WTC11 (cell line): ENCODE measurements around the gene CTDSPL2.

Source experiments
- CBFB ChIP-seq: sonication (generic); formaldehyde crosslinking; IDR thresholded peaks from 2 replicates; pipeline ENCODE4 v1.8.1; 2022; ENCODE audit warnings: mild to moderate bottlenecking, low read depth, missing genetic modification reagents
- E2F4 ChIP-seq: sonication (generic); formaldehyde crosslinking; IDR thresholded peaks from 2 replicates; pipeline ENCODE4 v1.8.1; 2022; ENCODE audit warnings: low read depth, mild to moderate bottlenecking, moderate library complexity, missing genetic modification reagents, borderline replicate concordance
- ESRRA ChIP-seq: sonication (generic); formaldehyde crosslinking; IDR thresholded peaks from 2 replicates; pipeline ENCODE4 v1.8.1; 2022; ENCODE audit warnings: mild to moderate bottlenecking, missing genetic modification reagents, borderline replicate concordance
- IRF2 ChIP-seq: sonication (generic); formaldehyde crosslinking; IDR thresholded peaks from 2 replicates; pipeline ENCODE4 v1.8.0; 2022; ENCODE audit warnings: low read depth, missing genetic modification reagents, borderline replicate concordance
- JUN ChIP-seq: sonication (generic); formaldehyde crosslinking; IDR thresholded peaks from 2 replicates; pipeline ENCODE4 v1.8.0; 2023; ENCODE audit warnings: mild to moderate bottlenecking, missing genetic modification reagents
- NR2C2 ChIP-seq: sonication (generic); formaldehyde crosslinking; IDR thresholded peaks from 2 replicates; pipeline ENCODE4 v1.8.0; 2022; ENCODE audit warnings: mild to moderate bottlenecking, missing genetic modification reagents
- SP1 ChIP-seq: sonication (generic); formaldehyde crosslinking; conservative IDR thresholded peaks from 2 replicates; pipeline ENCODE4 v1.8.1; 2022; ENCODE audit warnings: missing genetic modification reagents
- TCF7 ChIP-seq: sonication (generic); formaldehyde crosslinking; IDR thresholded peaks from 2 replicates; pipeline ENCODE4 v1.8.0; 2022; ENCODE audit warnings: mild to moderate bottlenecking, low read depth, missing genetic modification reagents, moderate library complexity
- TF ChIP-seq, protein P1 (sequence below): fragments of 200-600 bp; IDR thresholded peaks from 2 replicates; pipeline ENCODE4 v1.8.0; 2022; ENCODE audit warnings: antibody characterized with exemption
- TF ChIP-seq, protein P2 (sequence below): sonication (generic); formaldehyde crosslinking; IDR thresholded peaks from 2 replicates; pipeline ENCODE4 v1.8.0; 2022; ENCODE audit warnings: mild to moderate bottlenecking, missing genetic modification reagents
- TF ChIP-seq, protein P3 (sequence below): sonication (generic); formaldehyde crosslinking; conservative IDR thresholded peaks from 2 replicates; pipeline ENCODE4 v1.8.1; 2023; ENCODE audit warnings: mild to moderate bottlenecking, low read depth, missing genetic modification reagents, moderate library complexity
- TF ChIP-seq, protein P4 (sequence below): sonication (generic); formaldehyde crosslinking; IDR thresholded peaks from 2 replicates; pipeline ENCODE4 v1.8.0; 2023; ENCODE audit warnings: missing genetic modification reagents

DNA sequence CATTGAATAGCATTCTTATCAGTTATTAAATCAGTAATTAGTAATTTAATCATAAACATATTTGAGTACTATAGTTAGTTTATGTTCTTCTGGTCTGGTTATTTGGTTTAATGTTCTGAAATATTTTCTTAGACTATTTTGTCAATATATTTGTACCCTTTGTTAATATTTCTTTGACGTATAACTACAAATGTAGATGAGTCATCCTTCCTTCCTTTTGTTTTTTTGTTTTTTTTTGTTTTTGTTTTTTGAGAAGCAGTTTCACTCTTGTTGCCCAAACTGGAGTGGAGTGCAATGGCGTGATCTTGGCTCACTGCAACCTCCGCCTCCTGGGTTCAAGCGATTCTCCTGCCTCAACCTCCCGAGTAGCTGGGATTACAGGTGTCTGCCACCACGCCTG, 92.1 kb downstream of the CTDSPL2 start:
- TF ChIP-seq SP1 (CRISPR knock-in tag) (no peak), JUN (CRISPR knock-in tag) (no peak), CBFB (CRISPR knock-in tag) (no peak), NR2C2 (CRISPR knock-in tag) (no peak), IRF2 (no peak), ESRRA (CRISPR knock-in tag) (no peak), E2F4 (CRISPR knock-in tag) (no peak), TCF7 (CRISPR knock-in tag) (no peak)
- TF ChIP-seq, protein P1, sequence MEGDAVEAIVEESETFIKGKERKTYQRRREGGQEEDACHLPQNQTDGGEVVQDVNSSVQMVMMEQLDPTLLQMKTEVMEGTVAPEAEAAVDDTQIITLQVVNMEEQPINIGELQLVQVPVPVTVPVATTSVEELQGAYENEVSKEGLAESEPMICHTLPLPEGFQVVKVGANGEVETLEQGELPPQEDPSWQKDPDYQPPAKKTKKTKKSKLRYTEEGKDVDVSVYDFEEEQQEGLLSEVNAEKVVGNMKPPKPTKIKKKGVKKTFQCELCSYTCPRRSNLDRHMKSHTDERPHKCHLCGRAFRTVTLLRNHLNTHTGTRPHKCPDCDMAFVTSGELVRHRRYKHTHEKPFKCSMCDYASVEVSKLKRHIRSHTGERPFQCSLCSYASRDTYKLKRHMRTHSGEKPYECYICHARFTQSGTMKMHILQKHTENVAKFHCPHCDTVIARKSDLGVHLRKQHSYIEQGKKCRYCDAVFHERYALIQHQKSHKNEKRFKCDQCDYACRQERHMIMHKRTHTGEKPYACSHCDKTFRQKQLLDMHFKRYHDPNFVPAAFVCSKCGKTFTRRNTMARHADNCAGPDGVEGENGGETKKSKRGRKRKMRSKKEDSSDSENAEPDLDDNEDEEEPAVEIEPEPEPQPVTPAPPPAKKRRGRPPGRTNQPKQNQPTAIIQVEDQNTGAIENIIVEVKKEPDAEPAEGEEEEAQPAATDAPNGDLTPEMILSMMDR: no peak
- TF ChIP-seq, protein P2, sequence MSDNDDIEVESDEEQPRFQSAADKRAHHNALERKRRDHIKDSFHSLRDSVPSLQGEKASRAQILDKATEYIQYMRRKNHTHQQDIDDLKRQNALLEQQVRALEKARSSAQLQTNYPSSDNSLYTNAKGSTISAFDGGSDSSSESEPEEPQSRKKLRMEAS (CRISPR knock-in tag): no peak
- TF ChIP-seq, protein P3, sequence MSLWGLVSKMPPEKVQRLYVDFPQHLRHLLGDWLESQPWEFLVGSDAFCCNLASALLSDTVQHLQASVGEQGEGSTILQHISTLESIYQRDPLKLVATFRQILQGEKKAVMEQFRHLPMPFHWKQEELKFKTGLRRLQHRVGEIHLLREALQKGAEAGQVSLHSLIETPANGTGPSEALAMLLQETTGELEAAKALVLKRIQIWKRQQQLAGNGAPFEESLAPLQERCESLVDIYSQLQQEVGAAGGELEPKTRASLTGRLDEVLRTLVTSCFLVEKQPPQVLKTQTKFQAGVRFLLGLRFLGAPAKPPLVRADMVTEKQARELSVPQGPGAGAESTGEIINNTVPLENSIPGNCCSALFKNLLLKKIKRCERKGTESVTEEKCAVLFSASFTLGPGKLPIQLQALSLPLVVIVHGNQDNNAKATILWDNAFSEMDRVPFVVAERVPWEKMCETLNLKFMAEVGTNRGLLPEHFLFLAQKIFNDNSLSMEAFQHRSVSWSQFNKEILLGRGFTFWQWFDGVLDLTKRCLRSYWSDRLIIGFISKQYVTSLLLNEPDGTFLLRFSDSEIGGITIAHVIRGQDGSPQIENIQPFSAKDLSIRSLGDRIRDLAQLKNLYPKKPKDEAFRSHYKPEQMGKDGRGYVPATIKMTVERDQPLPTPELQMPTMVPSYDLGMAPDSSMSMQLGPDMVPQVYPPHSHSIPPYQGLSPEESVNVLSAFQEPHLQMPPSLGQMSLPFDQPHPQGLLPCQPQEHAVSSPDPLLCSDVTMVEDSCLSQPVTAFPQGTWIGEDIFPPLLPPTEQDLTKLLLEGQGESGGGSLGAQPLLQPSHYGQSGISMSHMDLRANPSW (CRISPR knock-in tag): no peak
- TF ChIP-seq, protein P4, sequence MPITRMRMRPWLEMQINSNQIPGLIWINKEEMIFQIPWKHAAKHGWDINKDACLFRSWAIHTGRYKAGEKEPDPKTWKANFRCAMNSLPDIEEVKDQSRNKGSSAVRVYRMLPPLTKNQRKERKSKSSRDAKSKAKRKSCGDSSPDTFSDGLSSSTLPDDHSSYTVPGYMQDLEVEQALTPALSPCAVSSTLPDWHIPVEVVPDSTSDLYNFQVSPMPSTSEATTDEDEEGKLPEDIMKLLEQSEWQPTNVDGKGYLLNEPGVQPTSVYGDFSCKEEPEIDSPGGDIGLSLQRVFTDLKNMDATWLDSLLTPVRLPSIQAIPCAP (CRISPR knock-in tag): no peak
